GM21786 (cell line): ENCODE measurements around the gene SCAMP1.

Experiments
- ATAC-seq: cut with Tn5 transposase; IDR thresholded peaks from one replicate; pipeline ENCODE4 v1.9.1; 2021; ENCODE audit not compliant: unreplicated experiment

The SCAMP1 gene

GRCh38 chr5:78492224-78492623 lies 131.8 kb downstream of the SCAMP1 start:
- no peak for ATAC-seq

DNA sequence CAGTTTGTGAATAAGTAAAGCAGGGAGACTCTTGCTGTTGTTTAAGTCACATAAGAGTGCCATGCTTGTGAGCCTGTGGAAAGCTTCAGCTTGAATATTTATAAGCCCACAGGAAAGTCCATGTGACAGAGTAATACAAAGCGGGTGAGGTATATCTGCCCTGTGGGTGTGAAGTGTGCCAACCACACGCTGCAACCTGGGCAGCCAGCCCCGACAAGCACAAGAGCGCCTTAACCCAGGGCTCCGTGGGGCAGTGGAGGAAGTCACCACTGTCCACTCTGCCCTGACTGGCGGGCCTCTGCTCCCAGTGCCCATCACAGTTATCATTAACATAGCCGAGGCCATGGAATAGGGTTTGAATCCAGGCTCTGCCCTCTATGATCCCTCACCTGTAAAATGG lies 132.2 kb downstream of the SCAMP1 start:
- no peak for ATAC-seq

DNA sequence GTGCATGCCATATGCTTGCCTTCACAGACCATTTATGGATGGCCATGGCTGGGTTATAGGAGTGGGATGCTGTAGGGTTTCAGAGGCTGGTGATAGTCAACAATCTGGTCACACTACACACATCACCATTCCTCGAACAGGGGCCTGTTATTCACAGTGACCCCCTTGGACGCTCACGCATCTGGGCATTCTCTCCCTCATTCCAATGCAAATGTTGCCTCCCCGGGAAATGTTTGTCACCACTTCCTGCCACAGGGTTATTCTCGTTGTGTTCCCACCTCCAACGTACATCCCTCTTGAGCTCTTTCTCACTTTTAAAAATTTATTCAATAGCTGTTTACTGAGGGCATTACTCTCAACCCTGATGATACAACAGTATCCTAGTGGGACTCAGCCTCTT lies 135.4 kb downstream of the SCAMP1 start:
- ATAC-seq, result no peak

DNA sequence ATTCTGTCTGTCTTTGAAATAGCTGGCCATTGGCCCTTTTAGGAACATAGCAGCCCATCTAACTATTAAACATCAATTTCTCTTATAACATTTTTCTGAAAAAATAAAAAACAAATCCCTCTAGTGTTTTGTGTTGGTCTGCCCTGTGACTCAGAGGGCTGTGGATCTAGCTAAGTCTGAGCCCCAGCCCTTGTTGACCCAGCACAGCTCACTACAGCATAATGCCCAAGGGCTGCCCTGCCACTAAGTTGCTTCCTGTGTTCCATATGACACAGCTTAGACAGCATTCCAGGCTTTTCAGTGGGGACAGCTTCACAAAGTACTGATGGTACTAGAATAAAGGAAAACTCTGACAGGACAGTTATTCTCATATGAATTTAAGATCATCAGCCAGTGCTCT lies 136.0 kb downstream of the SCAMP1 start:
- no peak for ATAC-seq

- no peak for ATAC-seq
Observed at GRCh38 chr5:78497573-78498533, 137.4 kb downstream of the SCAMP1 start.

GRCh38 chr5:78499485-78499884 lies 139.1 kb downstream of the SCAMP1 start:
- ATAC-seq, result no peak

- ATAC-seq, result no peak
Observed at GRCh38 chr5:78500028-78500427, 139.6 kb downstream of the SCAMP1 start.

DNA sequence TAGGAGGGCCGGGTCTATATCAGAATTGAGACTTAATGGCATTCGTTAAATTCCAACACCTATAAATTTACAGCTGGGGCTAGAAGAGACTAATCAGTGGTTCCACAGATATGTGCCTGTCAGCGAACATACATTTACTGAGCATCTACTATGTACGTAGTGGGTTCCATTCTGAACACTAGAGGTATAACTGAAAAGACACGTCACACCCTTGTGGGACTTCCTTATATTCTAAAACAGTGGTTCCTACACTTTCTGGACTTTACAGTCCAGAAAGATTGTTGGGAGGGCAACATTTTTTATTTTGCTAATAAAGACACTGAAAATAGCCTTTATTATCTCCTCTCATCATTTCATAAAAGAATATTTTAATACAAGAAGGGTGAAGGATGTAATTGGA lies 140.5 kb downstream of the SCAMP1 start:
- ATAC-seq, result no peak

GRCh38 chr5:78501411-78502352 lies 141.3 kb downstream of the SCAMP1 start:
- no peak for ATAC-seq

GRCh38 chr5:78503958-78504653 lies 143.7 kb downstream of the SCAMP1 start:
- no peak for ATAC-seq

DNA sequence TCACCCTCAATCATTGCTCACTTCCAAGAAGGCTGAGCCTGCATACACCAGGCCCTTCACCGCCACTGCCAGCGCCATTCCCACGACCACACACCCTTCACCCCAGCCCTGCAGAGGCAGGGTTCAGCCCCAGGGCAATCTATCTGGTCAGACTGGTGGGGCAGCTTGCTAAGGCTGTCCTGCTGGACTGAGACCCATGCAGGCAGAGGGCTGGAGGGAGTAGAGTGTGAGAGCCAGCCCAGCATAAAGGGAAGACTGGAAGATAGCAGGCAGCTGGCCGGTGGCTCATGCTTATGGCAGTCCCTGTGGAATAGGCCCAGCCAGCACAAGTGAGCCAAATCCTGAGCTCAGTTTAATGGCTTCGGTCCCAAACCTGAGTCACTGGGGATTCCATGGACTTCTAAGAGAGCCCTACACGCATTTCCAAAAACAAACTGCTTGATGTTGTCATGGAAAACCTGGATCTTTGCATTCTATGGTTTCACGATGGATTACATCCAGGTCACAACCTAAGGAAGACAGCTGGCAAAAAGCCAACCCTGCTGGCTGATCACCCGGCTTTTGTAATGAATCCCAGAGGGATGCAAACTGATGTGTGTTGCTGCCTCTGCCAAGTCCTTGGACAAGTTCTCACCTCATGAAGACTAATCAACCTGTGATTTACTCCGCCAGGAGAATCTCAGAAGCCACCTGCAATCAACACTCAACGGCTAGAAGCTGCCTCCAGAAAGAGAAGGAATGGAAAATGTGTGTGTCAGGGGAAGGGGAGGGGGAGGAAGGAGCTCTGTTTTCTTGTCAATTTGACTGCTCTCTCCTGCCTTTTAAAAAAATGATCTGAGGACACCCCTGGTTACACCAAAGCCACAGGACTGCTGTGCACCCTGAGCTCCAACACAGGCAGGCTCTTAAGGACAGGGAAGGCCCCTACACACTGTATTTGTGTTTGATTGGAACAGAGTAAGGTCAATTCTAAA lies 144.6 kb downstream of the SCAMP1 start:
- no peak for ATAC-seq

DNA sequence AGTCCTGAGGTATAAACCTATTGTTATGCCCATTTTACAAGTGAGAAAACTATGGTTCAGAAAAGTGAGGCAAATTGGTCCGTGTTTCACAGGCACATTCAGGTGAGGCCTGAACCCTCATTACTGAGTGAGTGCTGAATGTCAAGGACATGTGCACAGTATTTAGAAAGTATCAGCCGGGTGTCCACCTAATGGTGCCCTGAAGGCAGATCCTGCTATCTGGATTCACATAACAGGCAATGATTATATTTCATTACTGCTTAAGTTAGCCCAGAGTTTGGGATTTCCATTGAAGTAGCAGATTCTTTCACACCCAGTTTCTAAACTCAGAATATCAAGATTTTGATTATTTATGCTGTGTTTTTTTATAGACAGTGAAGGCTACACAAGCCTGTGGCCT lies 145.4 kb downstream of the SCAMP1 start:
- no peak for ATAC-seq

DNA sequence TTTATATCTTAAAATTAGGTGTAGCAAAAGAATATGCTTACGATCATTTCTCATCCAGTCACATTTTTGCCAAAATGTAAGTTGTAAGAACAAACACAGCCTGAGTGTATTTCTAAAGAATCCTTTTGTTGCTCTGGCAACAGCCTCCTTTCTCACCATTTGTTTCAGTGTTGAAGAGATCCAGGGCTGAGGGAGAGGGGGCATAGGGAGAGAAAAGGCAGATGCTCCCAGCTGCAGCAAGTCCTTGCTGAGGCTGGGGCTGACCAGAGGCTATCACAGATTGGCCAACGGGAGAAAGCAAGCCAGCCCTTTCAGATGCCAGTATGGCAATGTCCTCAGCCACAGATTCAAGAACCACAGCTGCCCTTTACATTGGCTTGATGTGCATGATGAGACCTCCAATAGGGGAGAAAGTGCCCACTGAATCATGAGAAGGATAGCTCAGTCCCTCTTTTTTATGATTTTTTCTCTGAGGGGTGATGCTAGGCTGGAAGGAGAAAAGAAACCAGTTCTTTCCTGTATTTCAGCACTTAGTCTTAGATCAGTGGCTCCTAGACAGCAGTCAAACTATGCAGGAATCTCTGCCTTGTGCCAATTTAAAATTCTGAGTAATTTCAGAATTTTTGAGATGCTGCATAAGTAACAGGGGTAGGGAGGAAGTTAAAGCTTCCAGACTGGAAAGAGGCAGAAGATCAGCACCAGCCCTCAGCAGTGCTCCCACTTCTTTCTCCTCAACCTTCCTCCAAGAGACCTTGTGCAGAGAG lies 146.0 kb downstream of the SCAMP1 start:
- ATAC-seq, result no peak

DNA sequence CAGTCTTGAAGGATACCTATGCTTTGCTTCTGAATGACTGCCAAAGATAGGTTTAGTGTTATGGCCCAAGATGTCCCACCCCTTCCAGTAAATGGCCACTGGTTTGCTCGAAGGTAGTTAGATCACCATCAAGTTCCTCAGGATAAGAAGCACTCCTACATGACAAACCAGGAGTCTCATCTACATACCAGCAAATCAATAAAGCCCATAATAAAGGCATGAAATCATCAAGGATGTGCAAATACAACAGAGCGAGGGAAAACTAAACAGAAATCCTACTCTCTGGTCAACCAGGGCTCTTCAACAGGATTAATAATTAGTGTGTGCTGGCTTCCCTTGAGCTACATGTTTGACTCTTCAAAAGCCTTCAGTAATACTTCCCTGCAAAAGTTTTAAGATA lies 147.1 kb downstream of the SCAMP1 start:
- no peak for ATAC-seq

GRCh38 chr5:78508186-78508765 lies 147.9 kb downstream of the SCAMP1 start:
- no peak for ATAC-seq

GRCh38 chr5:78509145-78509865 lies 148.9 kb downstream of the SCAMP1 start:
- no peak for ATAC-seq

GRCh38 chr5:78509884-78510769 lies 149.7 kb downstream of the SCAMP1 start:
- ATAC-seq, result peak; percentile 79
